GM12878 (cell line): Measurements from ENCODE around the gene PCID2.

Source experiments
- CHD2 ChIP-seq: IDR thresholded peaks from 2 replicates; pipeline ENCODE4 v1.6.1; 2011; ENCODE audit warnings: low read depth, low read length, improper control_type of control experiment, borderline replicate concordance
- CTCF ChIP-seq, 3 experiments: IDR thresholded peaks in 2 of 3; conservative IDR thresholded peaks in 1 of 3; 2 replicates each; pipeline ENCODE4 v1.5.1; 2011; ENCODE audit warnings: low read depth in 3 of 3, low read length in 3 of 3, mild to moderate bottlenecking in 3 of 3, control low read depth in 2 of 3, moderate library complexity in 2 of 3, inconsistent platforms in 1 of 3, mixed read lengths in 1 of 3; ENCODE audit not compliant: control insufficient read depth in 2 of 3, insufficient read depth in 1 of 3; ENCODE audit errors: extremely low read depth in 1 of 3
- FOS ChIP-seq: IDR thresholded peaks from 3 replicates; pipeline ENCODE4 v1.6.1; 2011; ENCODE audit warnings: borderline replicate concordance; ENCODE audit not compliant: insufficient read length; ENCODE audit errors: extremely low read depth
- ZZZ3 ChIP-seq: IDR thresholded peaks from 2 replicates; pipeline ENCODE4 v1.6.1; 2011; ENCODE audit warnings: low read depth; ENCODE audit not compliant: control insufficient read depth, insufficient read length
- TF ChIP-seq, protein P1 (sequence below): fragments of 450-650 bp; IDR thresholded peaks from 2 replicates; pipeline ENCODE4 v1.6.1; 2017; ENCODE audit warnings: mild to moderate bottlenecking, low read depth, inconsistent platforms; ENCODE audit not compliant: poor library complexity, severe bottlenecking

GRCh38 chr13:113186061-113186900 is 22.2 kb downstream of the PCID2 start:
- TF ChIP-seq ZZZ3 = no peak
- TF ChIP-seq CTCF (IDR thresholded peaks at IDR 0.05 in 2 of 3, conservative IDR thresholded peaks at IDR 0.05 in 1 of 3; ENCODE audit: control insufficient read depth in 2 of 3, extremely low read depth in 1 of 3, insufficient read depth in 1 of 3, low read depth in 3 of 3, low read length in 3 of 3) = no peak
- TF ChIP-seq, protein P1, sequence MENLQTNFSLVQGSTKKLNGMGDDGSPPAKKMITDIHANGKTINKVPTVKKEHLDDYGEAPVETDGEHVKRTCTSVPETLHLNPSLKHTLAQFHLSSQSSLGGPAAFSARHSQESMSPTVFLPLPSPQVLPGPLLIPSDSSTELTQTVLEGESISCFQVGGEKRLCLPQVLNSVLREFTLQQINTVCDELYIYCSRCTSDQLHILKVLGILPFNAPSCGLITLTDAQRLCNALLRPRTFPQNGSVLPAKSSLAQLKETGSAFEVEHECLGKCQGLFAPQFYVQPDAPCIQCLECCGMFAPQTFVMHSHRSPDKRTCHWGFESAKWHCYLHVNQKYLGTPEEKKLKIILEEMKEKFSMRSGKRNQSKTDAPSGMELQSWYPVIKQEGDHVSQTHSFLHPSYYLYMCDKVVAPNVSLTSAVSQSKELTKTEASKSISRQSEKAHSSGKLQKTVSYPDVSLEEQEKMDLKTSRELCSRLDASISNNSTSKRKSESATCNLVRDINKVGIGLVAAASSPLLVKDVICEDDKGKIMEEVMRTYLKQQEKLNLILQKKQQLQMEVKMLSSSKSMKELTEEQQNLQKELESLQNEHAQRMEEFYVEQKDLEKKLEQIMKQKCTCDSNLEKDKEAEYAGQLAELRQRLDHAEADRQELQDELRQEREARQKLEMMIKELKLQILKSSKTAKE = peak; percentile 99
- no peak for TF ChIP-seq FOS
- TF ChIP-seq CHD2 = peak; percentile 43; the same call in 1 of the 2 replicates
